HG03095 (cell line): ENCODE measurements around the gene RAB15.

ENCODE experiments used
- ATAC-seq: cut with Tn5 transposase; IDR thresholded peaks from one replicate; pipeline ENCODE4 v1.9.1; 2021; ENCODE audit warnings: moderate library complexity; ENCODE audit not compliant: unreplicated experiment

Gene RAB15

DNA sequence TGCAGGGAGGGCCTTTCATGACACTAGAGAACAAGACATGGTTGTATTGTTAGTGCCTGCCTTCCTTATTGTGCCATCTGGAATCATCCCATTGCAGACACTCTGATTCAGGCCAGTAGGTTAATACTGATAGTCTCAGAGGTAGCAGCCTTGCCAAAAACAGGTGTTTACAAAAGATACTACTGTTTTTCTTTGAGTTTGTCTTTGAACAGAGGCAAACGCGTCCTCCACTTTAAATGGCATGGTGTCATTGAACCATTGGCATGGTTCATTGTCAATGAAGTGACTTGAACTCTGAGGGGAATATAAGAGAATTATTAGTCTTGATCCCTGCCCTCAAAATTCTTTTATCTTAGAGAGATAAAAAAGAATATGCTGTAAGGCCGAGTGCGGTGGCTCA lies 18.8 kb upstream of the RAB15 start:
- ATAC-seq: no peak

DNA sequence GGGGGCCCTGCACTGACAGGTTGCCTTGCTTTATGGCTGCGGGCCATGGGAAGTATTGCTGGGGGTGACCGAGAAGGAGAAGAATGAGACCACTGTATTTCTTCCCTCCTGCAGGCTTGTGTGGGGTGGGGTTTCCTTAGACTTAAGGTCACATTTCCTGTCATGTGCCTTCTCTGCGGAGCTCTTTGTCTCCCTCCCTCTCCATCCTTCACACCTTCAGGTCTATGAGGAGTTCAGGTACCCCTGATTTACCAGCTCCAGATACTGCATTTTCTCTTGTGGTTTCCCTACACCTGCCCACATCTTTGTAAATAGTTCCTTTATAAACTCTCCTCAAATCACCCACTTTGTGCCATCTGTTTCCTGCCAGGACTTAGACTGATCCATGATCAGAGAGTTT lies 18.2 kb upstream of the RAB15 start:
- no peak for ATAC-seq

DNA sequence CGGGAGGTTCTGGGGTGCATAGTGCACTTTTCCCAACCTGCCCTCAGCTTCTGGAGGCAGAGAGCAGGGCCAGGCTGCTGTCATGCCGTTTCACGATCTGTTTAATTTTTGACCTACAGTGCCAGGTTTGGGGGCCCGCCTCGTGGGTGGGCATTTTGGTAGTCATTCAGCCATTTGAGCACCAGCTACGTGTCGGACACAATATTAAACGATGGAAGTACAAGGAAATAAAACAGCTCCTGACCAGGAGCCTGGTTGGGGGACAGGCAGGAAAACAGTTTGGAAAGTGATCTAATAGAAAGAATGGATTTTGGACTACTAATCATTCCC lies 15.3 kb upstream of the RAB15 start:
- ATAC-seq: no peak

DNA sequence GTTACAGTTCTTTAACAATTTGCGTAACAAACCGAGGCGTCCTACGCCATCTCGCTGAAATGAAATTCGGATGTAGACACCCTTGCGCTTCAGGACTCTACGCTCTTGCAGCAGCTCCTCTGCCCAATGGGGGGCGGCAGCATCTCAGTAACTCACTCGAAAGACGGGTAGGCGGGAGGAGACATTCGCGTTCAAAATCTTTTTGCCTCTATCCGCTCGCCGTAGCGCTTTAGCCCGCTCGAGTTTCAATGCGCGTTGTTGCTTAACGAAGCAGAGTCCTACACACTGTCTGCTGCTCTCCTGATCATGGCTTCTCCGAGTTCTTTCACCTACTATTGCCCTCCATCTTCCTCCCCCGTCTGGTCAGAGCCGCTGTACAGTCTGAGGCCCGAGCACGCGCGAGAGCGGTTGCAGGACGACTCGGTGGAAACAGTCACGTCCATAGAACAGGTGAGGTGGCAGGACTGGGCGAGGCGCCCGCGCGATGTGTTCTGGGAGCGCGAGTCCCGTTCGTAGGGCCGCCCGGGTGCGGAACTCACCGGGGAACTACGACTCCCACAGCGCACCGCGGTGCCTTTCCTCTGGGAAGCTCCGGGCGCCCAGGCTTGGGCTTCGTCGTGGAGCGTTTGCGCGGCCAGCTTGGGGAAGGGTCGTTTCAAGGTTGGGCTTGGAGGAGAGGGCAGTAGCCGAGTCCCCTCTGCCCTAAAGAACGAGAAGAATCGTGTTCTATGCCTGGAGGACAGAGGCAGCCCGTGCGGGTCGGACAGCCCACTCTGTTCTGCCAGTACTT lies 14.7 kb upstream of the RAB15 start, which contains the start of gene FNTB:
TSS of gene FNTB (plus strand) at position 248 of the 790 bp plus-strand sequence. CDS start at position 307, 59 bp downstream.
- ATAC-seq: peak; percentile 91

DNA sequence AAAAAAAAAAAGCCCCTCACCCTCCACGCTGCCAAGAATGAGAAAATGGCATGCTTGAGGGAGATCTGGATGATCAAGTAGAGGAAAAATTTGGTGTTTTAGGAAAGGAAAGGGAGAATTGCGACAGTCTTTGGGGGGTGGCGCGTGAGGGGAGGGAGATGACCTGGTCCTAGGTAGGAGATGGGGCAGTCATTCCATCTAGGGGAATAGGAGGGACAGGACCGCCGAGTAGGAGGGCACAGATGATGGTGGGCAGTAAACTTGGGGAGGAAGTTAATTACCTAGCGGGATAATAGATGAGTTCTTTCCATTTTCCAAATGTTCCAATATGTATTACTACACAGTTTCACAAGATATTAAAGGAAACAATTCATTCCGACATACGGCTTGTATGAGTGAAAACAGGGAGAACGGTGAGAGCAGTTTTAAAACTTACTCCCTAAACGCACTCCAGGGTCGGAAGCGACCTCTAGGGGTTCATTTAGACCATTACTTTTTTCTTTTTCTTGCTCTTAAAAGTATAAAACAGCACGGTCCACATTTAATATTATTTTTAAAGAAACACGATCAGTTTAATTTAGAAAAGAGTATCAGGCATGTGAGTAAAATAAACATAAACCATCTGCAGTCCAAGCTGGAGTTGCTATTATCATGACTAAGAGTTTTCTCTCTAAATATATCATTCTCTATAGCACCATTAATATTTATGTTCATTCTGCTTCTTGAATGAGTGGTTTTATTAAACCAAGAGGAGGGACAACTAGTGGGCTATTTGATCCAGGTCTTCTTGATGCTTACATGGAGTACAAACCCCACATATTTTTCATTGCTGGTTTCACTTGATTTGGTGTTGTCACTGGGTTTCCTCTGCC lies 11.5 kb upstream of the RAB15 start:
- ATAC-seq: no peak

DNA sequence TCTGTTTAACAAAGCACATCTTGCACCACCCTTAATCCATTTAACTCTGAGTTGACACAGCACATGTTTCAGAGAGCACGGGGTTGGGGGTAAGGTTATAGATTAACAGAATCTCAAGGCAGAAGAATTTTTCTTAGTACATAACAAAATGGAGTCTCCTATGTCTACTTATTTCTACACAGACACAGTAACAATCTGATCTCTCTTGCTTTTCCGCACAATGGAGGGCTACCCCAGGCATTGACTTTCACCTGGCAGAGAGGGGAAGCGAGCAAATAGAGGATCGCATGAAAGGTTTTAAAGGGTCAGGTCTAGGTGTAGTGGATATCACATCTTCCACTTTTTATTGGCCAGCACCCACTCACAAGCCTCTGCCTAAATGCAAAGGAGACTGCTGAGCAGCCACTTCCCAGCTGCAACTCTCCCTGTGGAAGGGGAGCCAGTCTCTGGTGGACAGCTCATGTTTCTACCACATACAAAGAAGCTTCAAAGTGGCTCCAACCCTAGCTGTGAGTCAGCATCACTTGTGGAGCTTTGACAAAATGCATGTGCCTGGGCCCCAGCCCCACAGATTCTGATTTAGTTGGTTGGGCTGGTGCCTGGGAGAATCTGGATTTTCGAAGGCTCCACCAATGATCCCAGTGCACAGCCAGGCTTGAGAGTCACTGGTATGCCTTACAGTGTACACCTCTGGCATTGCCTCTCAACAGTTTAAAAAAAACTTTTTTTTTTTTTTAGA lies 7.4 kb upstream of the RAB15 start:
- ATAC-seq: no peak

DNA sequence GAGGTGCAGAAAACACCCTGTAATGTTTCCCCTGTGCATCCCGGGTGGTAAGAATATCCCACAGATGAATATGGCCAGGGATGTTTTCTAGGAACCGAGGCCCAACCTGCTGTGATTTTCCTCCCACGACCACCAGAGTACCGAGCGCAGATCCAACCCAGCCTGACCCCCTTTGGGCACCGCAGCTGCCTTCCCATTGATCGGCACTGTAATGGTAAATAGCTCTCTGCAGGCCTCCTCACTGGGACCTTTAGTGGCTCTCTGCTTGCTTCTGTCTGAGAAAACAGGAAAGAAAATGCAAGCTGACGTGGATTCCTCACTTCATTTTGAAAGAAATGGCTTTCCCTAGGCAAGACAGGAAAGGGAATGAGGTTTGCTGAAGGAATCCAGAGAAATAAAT lies 2.4 kb upstream of the RAB15 start:
- no peak for ATAC-seq

DNA sequence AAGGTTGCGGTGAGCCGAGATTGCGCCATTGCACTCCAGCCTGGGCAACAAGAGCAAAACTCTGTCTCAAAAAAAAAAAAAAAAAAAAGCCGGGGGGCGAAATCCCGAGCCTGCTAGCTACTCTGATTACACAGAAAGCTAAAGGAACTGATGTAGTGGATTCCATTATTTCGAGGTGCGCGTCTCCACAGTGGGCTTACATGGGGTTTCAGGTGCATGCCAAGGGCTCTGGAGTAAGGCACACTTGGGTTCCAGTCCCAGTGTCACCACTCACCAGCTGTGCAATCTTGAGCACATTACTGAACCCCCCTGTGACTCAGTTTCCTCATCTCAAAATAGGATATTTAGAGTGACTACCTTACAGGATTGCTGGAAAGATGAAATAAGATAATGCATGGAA lies 1.7 kb upstream of the RAB15 start:
- ATAC-seq: no peak

DNA sequence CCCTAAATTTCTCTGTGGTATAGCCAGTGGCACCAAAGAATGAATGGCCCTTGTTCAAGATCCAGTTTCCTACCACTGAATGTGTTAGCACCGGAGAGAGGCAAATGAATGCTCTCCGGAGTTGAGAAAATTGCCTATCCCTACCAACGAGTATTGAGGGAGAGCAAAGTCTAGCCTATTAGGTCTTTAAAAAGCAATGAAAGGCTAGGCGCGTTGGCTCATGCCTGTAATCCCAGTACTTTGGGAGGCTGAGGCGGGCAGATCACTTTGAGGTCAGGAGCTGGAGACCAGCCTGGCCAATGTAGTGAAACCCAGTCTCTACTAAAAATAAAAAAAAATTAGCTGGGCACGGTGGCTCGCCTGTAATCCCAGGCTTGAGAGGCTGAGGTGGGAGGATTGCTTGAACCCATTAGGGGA lies 898 bp upstream of the RAB15 start:
- no peak for ATAC-seq

DNA sequence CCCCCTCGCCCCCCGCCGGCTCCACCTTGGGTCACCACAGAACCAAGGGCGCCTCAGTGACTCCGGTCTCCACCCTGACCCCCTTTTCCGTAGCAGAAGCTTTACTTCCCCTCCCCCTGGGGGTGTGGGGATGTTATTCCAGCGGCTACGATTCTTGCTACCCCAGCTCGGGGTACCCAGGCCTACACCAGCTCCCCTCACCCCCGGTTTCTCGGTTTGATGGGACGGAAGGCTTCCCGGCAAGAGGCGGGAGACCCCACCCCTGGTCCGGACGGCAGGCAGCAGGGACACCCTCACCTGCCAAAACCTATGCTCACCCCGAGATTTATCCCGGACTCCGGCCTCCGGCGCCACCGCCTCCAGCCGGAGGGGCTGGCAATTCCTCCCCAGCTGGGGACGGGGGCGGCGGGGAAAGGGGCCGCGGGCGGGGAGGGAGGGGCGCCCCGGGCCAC lies 619 bp downstream of the RAB15 start:
- ATAC-seq: no peak

DNA sequence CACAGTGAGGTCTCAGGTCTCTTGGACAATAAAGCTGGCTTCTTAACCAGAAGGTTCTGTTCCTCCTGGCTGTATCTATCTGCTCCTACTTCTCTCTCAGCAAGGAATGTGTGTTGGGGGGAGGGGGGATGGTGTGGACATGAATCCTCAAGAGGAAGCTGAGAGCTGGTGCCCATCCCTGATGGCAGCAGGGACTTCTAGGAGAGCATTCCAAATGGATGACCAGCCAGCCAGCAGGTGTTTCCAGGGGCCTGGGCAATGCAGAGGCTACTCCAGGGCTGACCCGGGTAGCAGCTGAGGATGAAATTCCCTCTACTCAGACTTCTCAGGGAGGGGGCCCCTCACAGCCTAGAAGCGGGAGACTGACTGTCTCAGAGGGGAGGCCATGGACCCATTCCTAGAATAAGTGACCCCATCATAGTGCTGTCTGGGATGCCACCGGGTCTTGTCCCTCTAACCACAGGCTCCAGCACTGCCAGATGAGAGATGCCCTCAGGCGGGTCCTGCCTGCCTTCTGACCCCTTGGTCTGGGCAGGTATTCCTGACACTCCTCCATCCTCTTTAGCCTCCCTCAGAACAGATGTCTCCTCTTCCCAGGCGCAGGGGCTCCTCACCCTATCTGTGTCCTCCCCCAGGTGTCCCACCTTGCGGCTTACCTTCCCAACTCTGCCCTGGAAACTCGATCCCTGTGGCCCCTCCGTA lies 1.2 kb downstream of the RAB15 start:
- no peak for ATAC-seq

DNA sequence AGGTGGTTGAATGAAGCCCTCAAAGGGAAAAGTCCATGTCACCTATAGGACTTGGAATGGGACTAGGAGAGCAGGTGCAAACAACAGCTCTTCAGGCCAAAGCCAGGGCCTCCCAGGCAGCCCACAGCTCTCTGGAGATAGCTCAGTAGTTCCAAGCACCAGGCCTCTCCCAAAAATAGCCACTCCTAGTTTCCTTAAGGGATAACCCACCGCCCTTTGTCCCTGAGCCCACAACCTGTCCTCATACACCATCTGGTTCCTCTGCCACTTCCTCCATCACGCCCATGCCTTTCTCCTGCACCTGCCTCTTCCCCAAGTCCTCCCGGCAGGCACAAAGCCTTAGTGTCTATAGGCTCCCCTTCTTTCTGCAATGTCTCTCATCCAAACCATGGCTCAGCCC lies 2.1 kb downstream of the RAB15 start:
- ATAC-seq: no peak

DNA sequence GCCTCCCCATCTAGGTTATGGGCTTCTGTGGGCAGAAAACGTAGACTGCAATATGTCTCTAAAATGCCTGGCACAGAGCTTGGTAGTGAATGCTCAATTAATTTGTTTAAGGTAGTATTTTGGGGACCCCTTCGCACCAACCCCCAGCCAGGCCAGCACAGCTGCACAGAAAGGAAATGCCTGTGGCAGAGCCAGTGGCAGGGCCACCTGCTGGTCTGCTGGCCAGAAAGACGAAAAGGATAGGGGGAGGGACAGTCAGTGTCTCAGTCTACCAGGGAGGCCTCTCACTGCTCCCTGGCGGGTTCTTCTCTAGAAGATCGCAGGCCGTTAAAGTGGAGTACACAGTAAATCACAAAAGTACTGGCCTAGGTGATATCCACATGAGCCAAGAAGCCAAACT lies 3.5 kb downstream of the RAB15 start:
- no peak for ATAC-seq

DNA sequence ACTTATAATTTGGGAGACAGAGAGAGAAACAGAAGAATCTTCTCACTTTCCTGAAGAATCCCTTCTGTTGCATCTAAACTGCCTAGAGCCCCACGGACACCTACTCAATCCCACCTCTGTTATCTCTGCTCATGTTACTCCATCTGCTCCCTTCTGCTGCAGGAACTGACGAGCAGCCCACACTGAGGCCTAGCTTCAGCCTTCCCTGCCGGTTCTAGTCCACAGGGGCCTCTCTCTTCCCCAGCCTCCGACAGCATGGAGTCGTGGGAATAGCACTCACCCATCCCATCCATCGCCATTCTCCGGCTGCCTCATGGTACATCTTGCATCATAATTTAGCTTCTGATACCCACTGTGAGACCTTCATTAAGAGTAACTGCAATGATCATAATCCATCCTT lies 4.0 kb downstream of the RAB15 start:
- ATAC-seq: no peak

DNA sequence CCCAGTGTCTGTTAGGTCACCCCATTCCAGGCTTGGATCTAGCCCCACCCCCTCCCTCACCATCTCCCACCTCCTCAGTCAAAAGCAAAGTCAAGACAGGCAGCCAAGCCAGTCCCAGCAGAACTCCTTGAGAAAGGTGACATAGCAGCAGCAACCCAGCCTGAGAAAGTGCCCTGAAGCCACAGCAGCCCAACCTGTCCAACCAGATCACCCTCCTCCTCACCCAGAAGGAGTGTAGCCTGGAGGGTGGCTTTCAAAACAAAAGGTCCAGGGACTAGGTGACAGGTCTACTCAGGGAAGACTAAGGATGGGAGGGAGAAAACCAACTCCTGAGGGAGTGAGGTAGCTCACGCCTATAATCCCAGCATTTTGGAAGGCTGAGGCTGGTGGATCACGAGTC lies 5.2 kb downstream of the RAB15 start:
- no peak for ATAC-seq

DNA sequence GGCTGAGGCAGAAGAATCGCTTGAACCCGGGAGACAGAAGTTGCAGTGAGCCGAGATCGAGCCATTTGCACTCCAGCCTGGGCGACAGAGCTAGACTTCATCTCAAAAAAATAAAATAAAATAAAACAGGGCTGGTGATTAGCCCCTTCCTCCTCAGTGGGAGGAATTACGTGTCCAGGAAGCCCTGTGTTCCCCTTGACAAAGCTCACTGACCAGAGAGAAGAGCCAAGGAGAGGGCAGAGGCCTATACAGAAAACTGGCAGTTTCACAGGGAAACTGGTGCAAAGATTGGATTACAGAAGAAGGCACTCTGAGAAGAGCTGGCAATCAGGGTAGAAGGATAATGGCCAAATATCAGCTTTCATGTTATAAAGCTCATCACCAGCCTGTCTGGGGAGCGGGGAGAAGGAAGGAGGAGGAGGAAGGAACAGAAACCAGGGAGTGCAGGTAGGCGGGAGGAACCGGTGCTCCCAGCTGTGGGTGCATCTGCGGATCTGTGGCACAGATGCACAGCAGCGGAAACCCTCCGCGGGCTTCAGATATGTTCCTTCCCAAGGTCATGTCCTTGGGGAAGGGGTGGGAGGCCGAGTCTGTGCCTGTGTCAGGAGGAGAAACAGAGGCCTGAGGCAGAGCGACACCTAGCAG lies 6.7 kb downstream of the RAB15 start:
- ATAC-seq: no peak

DNA sequence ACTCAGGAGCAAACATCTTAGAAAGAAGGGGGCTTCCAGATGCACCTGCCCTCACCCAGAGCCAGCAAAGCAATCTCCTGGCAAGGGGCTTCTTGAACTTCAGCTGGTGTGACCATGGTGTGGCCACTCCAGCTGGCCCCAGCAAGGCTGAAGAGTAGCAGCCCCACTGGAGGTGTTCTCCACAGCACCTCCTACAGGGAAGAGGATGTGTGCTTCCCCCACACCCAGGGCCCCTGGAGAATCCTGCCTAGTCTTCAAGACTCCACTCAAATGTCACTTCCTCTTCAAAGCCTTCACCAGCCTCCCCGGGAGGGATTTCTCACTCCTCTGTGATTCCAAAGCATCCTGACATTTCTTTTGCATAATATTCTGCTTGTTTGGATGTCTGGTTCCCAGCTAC lies 8.5 kb downstream of the RAB15 start:
- no peak for ATAC-seq

DNA sequence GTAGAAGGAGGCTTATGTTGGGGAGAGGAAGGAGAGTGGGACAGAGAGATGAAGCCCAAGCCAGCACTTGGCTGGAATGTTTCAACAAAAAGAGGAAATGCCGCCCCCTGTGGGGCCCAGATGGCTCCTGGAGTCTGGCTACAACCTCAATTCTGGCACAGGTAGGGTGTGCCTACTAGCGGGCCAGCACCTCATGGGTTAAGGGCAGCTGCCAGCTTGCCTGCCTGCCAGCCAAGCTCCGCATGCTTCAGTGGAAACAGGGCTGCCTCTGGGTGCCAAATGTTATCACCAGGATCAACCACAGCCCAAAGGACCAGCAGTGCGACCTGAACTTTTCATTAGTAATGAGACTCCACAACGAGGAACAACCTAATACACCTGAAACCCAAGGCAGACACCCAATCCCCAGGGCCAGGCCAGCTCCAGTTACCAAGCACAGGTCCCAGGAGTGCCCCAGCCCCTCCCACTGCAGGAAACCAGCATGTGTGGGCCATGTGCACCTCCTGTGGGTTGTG lies 11.3 kb downstream of the RAB15 start:
- ATAC-seq: no peak

DNA sequence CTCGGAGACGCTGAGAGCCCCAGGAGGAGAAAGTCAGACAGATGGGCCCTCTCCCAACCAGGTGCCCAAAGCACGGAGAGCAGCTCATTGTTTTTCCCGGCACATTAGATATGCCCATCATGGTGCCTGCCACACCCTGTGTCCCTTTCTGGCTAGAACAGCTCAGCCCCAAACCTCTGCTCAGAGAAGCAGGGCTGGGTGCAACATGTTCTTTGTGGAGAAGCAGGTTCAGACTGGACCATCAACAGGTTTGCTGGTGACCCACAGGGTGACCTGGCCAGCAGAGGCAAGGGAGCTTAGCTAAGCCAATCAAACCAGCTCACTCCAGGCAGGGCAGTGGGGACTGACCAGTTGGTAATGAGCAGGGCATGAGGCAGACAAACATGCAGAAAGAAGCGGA lies 13.4 kb downstream of the RAB15 start:
- ATAC-seq: no peak

DNA sequence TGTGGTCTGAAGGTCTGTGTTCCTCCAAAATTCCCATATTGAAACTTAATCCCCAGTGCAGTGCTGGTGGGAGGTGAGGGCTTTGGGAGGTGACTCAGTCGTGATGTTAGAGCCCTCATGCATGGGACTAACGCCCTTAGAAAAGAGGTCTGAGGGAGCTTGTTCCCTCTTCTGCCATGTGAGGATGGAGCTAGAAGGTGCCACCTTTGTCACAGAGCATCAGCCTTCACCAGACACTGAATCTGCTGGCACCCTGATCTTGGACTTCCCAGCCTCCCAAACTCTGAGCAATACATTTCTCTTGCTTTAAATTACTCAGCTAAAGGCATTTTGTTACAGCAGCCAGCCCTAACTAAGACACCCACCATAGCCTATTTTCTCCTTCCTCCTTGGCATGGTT lies 13.9 kb downstream of the RAB15 start:
- no peak for ATAC-seq
